HT1080 (cell line): Measurements from ENCODE around the gene EIF4EBP3. TPM values are rescaled to one million over a fixed set of nuclear protein-coding genes. Genes with fewer than 3 reads are reported as not detected.

Experiments used
- DNase-seq: peaks from one replicate; pipeline ENCODE4 v3.0.0-alpha.2; 2015; ENCODE audit warnings: low read depth
- total RNA-seq: library from RNA; depleted of rRNA; stranded (reverse); fragments of >200 nt; shearing (Covaris generic); gene quantifications from 2 replicates; pipeline ENCODE4 v1.2.3, GENCODE V29; 2014

The EIF4EBP3 gene
- total RNA-seq, 1 experiment from 2014 or later, result not detected

GRCh38 chr5:140556438-140556837 is 9.0 kb downstream of the EIF4EBP3 start:
- DNase-seq, result no peak

- peak; percentile 88 for DNase-seq
These were observed 9.8 kb downstream of the EIF4EBP3 start, which contains the start of gene SRA1 for GRCh38 chr5:140557136-140557805. SRA1 (minus strand) TSS chr5:140557473; CDS start chr5:140557452, 21 bp downstream.

DNA sequence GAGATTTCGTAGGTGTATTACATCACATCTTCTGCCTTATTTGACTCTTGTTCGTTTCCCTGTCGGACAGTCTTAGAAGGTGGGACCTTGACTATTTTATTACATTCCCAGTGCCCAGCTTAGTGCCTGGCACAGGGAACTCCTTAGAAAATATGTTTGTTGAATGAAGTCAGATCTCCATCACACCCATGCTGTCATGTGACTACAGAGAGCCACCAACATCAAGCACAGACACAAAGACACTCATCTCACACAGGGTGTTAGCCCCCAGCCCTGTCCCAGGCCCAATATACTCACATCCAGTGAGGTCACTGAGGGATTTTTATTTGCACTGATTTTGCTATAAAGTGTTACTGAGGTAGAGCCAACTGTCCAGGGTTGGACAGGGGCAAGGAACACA is 10.5 kb downstream of the EIF4EBP3 start:
- DNase-seq, result no peak

DNA sequence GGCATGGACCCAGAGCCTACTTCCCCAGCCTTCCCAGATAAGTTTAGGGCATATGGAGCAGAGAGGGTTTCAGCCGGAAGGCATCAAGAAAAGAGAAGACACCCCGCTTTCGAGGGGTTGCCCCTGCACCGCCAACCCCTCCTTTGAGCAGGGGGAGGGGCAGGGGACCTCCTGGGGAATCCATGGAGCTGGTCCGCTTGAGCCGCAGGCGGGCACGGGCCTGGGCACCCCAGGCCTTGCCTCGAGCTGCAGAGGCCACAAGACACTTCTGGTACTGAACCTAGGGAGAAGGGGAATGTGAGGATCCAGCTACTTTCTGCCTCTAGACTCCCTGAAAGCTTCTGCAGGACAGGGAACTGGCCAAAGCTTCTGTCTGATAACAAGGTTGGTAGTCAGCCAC is 11.1 kb downstream of the EIF4EBP3 start:
- no peak for DNase-seq

- DNase-seq, result no peak
These were observed 12.8 kb downstream of the EIF4EBP3 start for GRCh38 chr5:140560227-140560626.

- no peak for DNase-seq
These were observed 14.5 kb downstream of the EIF4EBP3 start for GRCh38 chr5:140561753-140562523.

DNA sequence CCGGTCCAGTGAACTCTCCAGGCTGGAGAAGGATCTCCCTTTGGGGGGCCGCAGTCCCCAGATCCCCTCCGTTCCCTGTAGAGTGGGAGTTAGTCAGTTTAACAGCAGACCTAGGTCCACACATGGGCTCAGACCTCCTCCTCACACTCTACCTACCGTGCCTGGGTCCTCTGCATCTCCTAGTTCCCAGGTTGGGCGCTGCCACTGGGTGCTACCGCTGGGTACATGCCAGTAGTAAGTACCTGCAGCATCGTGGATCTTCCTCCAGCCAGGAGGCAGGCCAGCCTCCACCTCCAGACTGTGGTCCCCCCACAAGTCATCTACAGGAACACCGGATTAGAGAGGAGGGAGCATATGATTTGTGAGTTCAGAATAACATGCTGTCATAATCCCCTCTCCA is 16.1 kb downstream of the EIF4EBP3 start:
- no peak for DNase-seq

DNA sequence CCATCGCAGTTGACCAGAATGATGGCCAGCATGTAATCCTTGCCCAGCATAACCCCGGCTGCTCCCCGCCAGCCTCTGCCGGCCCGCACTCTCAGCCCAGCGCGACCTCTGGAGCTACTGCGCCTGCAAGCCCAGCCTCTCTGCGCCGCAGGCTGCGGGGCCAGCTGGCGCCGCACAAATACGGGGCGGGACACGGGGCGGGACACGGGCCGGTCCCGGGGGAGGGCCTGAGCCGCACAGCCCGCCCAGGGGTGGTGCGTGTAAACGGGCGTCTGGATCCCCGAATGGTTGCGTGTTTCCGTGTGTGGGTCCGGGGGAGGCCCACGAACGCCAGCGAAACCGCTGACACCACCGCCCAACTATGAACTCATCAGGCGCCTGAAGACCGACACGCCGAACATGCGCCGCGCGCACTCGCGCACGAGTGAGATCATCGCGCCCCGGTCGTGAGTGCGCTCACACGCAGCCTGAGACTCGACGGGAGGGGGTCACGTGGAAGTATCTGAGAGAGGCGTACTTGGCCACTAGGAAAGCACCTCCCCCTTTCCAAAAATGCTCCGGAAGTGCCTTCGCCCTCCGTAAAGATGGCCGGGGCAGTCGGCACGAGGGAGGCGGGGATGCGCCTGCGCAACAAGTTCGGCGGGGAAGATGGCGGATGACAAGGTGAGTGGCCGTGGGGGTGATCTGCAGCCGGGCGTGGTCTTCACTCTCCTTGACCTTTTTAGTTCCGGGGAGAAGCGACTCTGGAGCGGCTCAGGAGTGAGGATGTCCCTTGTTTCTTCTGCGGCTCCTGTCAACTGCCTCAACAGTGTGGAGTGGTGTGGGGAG is 16.9 kb downstream of the EIF4EBP3 start, which contains the start of the genes APBB3 and SLC35A4:
APBB3 (minus strand) TSS at position 403 of the 828 bp plus-strand sequence; CDS start at position 50, 353 bp downstream.
SLC35A4 (plus strand) TSS at position 633 of the 828 bp plus-strand sequence. CDS start 2,342 bp downstream, outside the sequence.
- DNase-seq, result peak; percentile 98

GRCh38 chr5:140565024-140565779 is 17.7 kb downstream of the EIF4EBP3 start:
- no peak for DNase-seq

GRCh38 chr5:140565780-140566095 is 18.3 kb downstream of the EIF4EBP3 start:
- DNase-seq, result no peak

DNA sequence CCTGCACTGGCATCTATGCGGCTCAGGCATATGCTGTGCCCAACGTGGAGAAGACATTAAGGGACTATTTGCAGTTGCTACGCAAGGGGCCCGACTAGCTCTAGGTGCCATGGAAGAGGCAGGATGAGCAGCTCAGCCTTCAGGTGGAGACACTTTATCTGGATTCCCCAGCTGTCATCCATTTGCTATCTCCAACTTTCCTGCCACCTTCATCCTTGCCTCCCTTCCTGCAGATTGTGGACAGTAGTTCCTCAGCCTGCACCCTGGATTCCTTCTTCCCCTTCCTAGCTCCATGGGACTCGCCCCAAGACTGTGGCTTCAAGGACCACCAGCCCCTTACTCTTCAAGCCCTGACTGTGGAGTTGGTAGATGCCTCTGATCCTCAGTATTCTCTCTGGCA is 19.2 kb downstream of the EIF4EBP3 start:
- DNase-seq, result no peak

DNA sequence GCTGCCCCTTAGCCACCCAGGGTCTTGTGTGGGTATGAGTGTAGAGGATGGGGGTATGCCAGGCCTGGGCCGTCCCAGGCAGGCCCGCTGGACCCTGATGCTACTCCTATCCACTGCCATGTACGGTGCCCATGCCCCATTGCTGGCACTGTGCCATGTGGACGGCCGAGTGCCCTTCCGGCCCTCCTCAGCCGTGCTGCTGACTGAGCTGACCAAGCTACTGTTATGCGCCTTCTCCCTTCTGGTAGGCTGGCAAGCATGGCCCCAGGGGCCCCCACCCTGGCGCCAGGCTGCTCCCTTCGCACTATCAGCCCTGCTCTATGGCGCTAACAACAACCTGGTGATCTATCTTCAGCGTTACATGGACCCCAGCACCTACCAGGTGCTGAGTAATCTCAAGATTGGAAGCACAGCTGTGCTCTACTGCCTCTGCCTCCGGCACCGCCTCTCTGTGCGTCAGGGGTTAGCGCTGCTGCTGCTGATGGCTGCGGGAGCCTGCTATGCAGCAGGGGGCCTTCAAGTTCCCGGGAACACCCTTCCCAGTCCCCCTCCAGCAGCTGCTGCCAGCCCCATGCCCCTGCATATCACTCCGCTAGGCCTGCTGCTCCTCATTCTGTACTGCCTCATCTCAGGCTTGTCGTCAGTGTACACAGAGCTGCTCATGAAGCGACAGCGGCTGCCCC is 19.8 kb downstream of the EIF4EBP3 start:
- no peak for DNase-seq

GRCh38 chr5:140567871-140568270 is 20.4 kb downstream of the EIF4EBP3 start:
- DNase-seq, result no peak

- DNase-seq, result no peak
These were observed 21.1 kb downstream of the EIF4EBP3 start for GRCh38 chr5:140568443-140569063.

- no peak for DNase-seq
These were observed 21.7 kb downstream of the EIF4EBP3 start for GRCh38 chr5:140569197-140569596.

GRCh38 chr5:140570058-140570457 is 22.6 kb downstream of the EIF4EBP3 start:
- no peak for DNase-seq

- DNase-seq, result no peak
These were observed 23.0 kb downstream of the EIF4EBP3 start for GRCh38 chr5:140570488-140570887.

DNA sequence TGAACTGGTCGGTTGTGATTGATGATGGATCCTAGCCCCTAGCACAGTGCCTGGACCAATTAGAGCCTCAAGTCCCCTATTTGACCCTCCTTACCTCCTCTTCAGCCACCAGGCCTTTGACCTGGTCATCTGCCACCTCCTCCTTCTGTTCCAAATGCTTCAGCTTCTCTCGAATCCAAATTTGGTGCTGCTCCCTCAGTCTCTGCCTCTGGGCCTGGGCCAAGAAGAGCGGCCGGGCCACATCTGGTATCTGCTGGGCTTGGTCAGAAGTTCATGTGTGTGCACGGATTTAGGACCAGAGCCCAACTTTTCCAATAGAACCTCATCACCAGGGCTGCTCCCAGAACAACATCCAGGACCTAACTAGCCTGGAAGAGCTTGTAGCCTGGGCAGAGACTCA is 23.6 kb downstream of the EIF4EBP3 start:
- DNase-seq, result no peak

DNA sequence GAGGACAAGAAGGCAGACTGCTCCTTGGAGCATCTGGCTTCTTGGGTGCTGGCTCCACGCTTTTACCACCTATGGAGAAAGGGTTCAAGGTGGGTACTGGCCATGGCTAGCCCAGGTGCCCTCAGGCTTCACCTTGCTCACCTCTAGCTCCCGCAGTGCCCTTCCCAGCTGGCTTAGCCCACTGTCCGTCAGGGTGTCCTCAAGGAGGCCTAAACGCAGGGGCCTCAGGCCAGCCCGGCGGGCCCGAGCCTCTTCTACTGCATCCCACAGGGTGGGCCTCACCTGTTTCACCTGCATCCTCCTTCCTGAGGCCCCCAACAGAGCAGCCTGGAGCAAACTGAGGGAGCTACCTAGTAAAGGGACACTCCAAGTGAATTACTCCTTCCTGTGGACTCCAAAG is 26.2 kb downstream of the EIF4EBP3 start:
- DNase-seq, result no peak

DNA sequence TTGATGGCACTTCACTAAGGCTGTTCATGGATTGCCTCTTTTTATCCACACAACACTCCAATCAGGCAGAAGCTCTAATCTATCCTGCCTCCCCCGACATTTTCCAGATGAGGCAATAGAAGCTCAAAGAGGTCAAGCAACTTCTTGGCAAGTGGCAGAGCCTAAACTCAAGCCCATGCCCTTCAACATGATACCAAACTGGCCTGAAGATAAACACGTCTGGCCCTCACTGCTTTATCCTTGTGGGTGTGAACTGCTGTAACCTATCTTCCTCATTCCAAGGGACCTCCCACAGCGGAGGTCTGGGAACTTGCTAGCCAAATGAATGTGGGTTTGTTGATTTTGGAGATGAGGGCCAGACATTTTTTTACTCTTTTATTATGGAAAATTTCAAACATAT is 26.7 kb downstream of the EIF4EBP3 start:
- no peak for DNase-seq
